WTC11 (cell line): ENCODE results near the gene SMARCE1.
"Not testable (repeated sequence)": the region's sequence is repeated elsewhere in the genome, so short reads cannot be mapped to it uniquely, and the experiment has no call there.

ENCODE experiments used
- CREM ChIP-seq: sonication (generic); formaldehyde crosslinking; IDR thresholded peaks from 2 replicates; pipeline ENCODE4 v1.8.1; 2022; ENCODE audit warnings: mild to moderate bottlenecking, missing genetic modification reagents, moderate library complexity
- CTCF ChIP-seq: fragments of 200-600 bp; IDR thresholded peaks from 2 replicates; pipeline ENCODE4 v1.8.0; 2022; ENCODE audit warnings: antibody characterized with exemption

GRCh38 chr17:40586264-40586663 is 61.4 kb downstream of the SMARCE1 start:
- TF ChIP-seq CTCF; CREM (CRISPR knock-in tag): not testable (repeated sequence)
